Right kidney (tissue), 1 donor: ENCODE data around the gene IGF2BP2.
"Not testable (repeated sequence)": the region's sequence is repeated elsewhere in the genome, so short reads cannot be mapped to it uniquely, and the experiment has no call there.

Experiments used
- DNase-seq: peaks from one replicate; pipeline ENCODE4 v3.0.0-alpha.2; 2016

IGF2BP2 gene

DNA sequence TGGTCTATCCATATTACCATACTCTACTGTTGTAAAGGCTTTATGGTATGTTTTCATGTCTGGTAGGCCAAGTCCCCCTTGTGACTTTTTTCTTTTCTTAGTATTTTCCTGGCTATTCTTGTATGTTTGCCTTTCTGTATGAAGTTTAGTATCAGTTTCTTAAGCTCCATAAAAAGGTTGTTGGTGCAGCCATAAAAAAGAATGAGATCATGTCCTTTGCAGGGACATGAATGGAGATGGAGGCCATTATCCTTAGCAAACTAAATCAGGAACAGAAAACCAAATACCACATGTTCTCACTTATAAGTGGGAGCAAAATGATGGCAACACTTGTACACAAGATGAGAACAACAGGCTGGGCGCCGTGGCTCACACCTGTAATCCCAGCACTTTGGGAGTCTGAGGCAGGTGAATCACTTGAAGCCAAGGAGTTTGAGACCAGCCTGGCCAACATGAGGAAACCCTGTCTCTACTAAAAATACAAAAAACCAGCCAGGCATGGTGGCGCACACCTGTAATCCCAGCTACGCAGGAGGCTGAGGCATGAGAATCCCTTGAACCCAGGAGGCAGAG, 13.7 kb upstream of the IGF2BP2 start:
- DNase-seq = not testable (repeated sequence)

DNA sequence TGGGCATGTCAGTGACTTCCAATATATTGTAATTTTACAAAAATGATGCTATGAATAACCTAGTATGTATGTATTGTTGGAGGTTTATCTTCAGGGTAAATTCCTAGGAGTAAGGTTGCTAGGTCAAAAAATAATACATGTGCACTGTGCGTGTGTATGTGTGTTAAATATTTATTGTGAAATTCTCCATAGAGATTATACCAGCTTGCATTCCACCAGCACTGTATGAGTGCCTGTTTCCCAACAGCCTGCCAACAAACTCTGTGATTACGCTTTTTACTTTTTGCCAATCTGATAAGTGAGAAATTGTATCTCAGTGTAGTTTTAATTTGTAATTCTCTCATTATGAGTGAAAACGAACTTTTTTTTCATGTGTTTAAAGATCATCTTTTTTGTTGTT, 12.6 kb upstream of the IGF2BP2 start:
- DNase-seq = no peak

DNA sequence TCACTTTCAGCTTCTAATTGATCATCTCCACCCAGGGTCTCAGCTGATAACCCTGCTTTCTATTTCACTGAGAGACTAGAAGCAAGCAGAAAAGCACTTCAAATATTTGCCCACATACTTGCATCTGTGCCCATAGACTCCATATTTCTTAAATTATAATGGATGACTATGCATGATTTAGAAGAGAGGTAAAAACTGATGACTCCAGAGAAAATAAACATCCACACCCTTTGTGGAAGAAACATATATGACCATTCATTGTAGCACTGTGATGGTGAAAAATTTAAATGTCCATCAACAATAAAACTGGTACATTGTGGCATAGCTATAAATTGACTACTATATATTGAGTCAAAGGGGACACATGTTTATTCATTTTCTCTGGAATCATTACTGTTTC, 7.1 kb upstream of the IGF2BP2 start:
- DNase-seq = no peak

DNA sequence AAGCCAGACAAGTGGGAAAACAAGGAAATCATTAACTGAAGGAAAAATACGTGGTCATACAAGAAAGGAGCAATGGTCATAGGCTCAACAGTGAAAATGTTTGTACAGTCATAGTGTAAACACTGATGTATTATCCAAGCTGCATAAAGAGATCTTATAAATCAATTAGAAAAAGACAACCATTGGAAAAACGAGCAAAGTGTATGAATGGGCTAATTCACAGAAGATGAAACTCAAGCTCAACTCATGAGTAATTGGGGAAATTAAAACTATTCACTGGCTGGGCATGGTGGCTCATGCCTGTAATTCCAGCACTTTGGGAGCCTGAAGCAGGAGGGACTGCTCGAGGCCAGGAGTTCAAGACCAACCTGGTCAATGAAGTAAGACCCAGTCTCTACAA, 6.4 kb upstream of the IGF2BP2 start:
- DNase-seq = no peak

- no peak for DNase-seq
Observed at GRCh38 chr3:185830018-185830797, 5.4 kb upstream of the IGF2BP2 start.

GRCh38 chr3:185828755-185829154, 3.9 kb upstream of the IGF2BP2 start:
- DNase-seq = no peak

DNA sequence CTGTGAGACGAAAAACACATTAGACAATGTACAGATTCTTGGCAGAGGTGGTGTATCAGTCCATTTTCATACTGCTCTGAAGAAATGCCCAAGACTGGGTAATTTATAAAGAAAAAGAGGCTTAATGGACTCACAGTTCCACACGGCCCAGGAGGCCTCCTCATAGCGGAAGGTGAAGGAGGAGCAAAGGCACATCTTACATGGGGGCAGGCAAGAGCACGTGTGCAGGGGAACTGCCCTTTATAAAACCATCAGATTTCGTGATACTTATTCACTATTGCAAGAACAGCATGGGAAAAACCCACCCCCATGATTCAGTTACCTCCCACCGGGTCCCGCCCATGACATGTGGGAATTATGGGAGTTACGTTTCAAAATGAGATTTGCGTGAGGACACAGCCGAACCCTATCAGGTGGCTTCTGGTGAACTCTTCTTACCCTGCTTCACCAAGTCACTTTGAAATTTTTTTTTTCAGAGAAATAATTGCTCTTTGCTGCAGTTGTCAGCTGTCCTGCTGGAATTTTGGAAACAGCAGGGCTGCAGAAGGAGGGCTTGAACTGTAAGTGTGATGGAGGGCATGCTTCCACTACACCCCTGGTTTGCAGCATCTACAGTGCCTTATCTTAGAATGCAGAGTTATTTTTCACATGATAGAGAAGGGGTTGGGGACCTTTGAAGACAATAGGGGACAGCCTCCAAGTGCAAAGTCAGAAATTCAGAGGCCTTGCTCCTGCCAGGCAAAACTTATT, 2.9 kb upstream of the IGF2BP2 start:
- DNase-seq = no peak

GRCh38 chr3:185825639-185826481, 1.0 kb upstream of the IGF2BP2 start:
- peak; percentile 87 for DNase-seq

GRCh38 chr3:185824051-185825005, 514 bp downstream of the IGF2BP2 start:
- peak; percentile 90 for DNase-seq

- peak; percentile 85 for DNase-seq
Observed at GRCh38 chr3:185823078-185824044, 1.5 kb downstream of the IGF2BP2 start.

- peak; percentile 34 for DNase-seq
Observed at GRCh38 chr3:185822221-185823000, 2.4 kb downstream of the IGF2BP2 start.

DNA sequence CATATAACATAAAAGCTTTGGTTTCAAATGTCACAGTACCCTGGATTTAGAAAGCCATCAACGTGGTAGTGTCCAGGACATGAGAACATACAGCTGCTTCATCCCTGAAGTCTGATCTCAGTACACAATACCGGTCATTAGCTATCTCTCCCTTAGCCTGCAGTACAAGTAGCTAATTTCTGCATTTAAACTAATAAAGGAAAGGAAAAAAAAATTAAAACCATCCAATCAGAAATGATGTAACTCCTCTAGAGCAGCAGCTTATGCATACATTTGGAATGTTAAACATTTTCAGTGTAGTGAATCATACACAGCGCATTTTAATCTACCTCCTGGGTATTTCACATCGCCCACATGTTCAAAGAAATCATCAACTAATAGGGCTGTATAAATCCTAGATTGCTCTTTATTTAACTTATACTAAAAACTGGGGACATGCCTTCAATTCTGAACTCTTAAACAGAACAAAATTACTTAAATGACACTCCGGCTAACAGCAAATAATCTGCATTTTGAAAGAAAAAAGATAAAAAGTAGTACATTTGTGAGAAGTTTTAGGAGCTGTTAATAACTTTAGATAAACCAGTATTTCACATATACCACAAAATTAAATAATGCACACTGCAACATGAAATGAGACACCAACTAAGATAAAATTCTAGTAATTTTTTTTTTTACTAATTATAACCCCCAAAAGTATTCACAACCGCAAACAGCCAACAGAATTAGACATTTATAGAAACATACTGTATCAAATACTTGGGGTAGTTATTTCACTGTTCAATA, 3.7 kb downstream of the IGF2BP2 start:
- DNase-seq = peak; percentile 31

DNA sequence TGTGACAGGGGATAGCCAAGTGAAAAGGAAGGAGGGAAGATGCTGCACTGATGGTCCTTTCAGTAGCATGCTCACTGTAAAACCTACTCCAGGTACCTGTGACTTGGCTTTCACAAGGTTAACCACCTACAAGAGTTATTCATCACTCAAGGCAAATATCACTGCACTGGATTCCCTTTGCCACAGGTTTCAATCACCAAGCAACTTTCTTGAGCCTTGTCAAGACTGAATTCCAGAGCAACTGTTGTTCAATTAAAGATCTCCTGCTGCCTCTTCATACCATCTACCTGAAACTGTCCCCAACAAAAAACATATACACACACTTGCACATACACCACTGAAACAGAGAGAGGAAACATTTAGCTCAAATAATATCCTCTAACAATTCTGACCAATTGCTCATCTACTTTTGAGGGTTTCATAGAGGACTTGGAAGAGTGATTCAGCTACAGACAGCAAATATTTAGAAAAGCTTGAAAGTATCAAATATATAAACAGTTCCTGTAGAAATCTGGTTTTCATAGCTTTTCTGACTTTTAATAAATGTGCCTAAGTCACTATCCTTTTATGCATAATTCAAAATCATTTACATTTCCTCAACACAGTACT, 6.5 kb downstream of the IGF2BP2 start:
- no peak for DNase-seq

DNA sequence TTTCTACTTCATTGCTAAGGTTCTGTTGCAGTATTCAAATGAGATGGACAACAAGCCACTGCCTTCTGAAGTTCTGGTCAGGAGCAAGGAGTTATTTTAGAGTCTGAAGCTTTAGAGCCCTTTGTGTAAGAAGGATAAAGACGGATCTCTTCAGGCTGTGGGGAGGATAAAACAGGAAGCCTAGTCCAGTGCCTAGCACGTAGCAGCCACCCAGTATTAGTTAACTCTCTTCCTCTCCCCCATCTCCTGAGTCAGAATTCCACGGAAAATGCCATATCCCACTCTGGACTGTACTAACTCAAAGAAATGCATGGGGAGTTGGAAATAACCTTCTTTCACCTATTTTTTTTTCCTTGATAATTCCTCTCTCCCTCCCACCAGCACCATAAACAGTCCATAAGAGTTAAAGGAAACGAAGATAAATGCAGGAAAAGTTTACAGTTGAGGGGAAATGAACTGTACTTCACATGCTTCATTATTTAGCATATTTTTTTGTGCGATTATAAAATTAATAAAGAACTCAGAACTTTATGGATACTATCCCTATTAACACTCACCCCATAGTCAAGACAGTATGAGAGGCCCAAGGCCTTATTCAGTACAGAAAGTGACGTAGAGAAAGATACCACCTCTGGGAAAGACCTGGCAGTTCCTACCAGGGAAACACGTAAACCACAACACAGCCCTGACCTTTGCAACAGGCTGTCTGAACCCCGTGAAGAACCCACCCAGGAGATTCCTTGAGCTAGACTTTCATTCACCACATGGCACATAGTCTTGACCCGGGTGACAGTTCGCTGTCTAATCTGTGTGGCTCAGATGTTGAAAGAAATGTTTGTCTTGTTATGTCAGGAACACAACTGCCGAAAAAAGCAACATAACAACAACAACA, 9.2 kb downstream of the IGF2BP2 start:
- DNase-seq = no peak

DNA sequence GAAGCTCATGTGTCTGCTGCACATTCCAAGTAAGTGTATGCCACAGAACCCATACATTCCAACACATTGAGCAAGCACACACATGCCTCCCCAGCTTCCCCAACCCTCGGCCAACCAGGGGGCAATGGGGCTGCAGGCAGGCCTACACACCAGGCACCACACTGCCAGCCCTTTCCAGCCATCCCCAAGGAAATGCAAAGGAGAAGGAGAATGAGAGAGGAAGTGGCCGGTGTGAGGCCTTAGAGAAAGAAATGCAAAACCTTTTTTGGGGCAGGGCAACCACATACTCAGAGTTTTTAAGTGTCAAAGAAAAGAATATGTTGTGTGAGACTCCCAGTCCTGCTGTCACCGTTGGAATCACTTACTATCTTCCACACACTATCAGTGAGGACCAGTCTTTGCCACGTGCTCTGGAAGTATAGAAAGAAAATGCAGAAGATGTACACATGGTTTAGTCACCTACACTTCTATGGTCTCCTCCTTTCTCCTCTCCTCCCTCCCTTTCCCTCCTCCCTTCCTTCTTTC, 11.1 kb downstream of the IGF2BP2 start:
- no peak for DNase-seq

DNA sequence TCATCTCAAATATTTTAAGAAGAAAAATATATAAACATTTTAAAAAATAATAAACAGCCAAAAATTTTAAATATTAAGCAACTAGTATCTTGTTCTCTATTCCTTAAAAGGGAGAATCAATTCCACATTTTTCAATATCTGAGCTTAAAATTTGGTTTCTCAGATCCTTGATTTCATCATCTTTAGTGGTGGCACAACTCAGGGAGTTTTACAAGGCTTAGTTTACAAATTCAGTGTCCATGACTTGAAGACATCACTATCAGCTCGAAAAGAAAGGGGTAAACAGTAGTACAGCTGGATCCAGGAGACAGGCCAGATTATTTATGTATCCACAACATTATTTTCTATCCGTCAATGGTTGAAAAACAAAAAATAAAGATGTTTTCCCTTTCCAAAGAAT, 11.6 kb downstream of the IGF2BP2 start:
- no peak for DNase-seq
